HepG2 (cell line): Measurements from ENCODE around the gene CDH11. TPM values are rescaled to one million over a fixed set of nuclear protein-coding genes. Genes with fewer than 3 reads are reported as not detected.

Experiments used
- ATAC-seq: fragments of 200-7000 bp; cut with Tn5 transposase; 3 replicates; pipeline ENCODE4 v1.9.1; 2020; ENCODE audit warnings: mild to moderate bottlenecking, moderate library complexity
- BruUV-seq: library from RNA; stranded (reverse); fragments of 400-500 nt; replicated peaks from 2 replicates; lab custom pipeline; 2021; lab: Mats Ljungman, UMichigan
- CTCF ChIA-PET: fragments of 300-600 bp; formaldehyde crosslinking; extraction: SDS; loops from one replicate; lab custom pipeline; 2021; ENCODE audit warnings: low total read pairs, inconsistent platforms, low intra/inter-chr PET ratio; lab: Yijun Ruan, JAX
- POLR2A ChIA-PET: fragments of 350-600 bp; sonication (Branson Sonifier 250); formaldehyde crosslinking; loops from one replicate; lab custom pipeline; 2020; ENCODE audit warnings: antibody characterized with exemption, inconsistent platforms; lab: Yijun Ruan, JAX
- DNase-seq: peaks from one replicate; pipeline ENCODE4 v3.0.0-alpha.2; 2015; ENCODE audit warnings: low spot score
- FAIRE-seq: peaks from 3 replicates; lab custom pipeline; 2011; peaks lifted over from hg19 to GRCh38; lab: Jason Lieb, UNC
- H2AFZ ChIP-seq: one replicate; pipeline ENCODE4 v1.6.1; 2011; ENCODE audit warnings: low read length, inconsistent platforms
- H3K27ac ChIP-seq: fragments of 300-600 bp; 3 replicates; pipeline ENCODE4 v1.8.0; 2011; ENCODE audit warnings: mixed run types, mild to moderate bottlenecking, mixed read lengths, low read length, inconsistent platforms; ENCODE audit not compliant: insufficient read depth; ENCODE audit errors: extremely low read length
- H3K27me3 ChIP-seq, 2 experiments: fragments of 200-600 bp in 1 of 2; 2 replicates in 1 of 2; 3 replicates in 1 of 2; pipeline versions ENCODE4 v1.6.0 to v1.8.0; 2011; ENCODE audit warnings: low read length in 2 of 2, mild to moderate bottlenecking in 2 of 2, moderate library complexity in 2 of 2, inconsistent platforms in 1 of 2; ENCODE audit not compliant: insufficient read depth in 2 of 2, control insufficient read depth in 1 of 2
- H3K36me3 ChIP-seq, 2 experiments: fragments of 200-600 bp in 1 of 2; replicated peaks in 1 of 2; 2 replicates in 1 of 2; 3 replicates in 1 of 2; pipeline versions ENCODE4 v1.5.1 to v1.8.0; 2011; ENCODE audit warnings: low read length in 2 of 2, inconsistent platforms in 1 of 2; ENCODE audit not compliant: insufficient read depth in 2 of 2, control insufficient read depth in 1 of 2
- H3K4me1 ChIP-seq: 2 replicates; pipeline ENCODE4 v1.5.1; 2012; ENCODE audit warnings: low read length, inconsistent platforms; ENCODE audit not compliant: insufficient read depth
- H3K4me2 ChIP-seq: 2 replicates; pipeline ENCODE4 v1.6.0; 2011; ENCODE audit warnings: low read depth, low read length, inconsistent platforms
- H3K4me3 ChIP-seq, 3 experiments: fragments of 200-600 bp in 1 of 3; sonication (generic), shearing (Covaris generic) in 1 of 3; replicated peaks in 1 of 3; 2 replicates each; pipeline ENCODE4 v1.5.1; 2011 to 2016; ENCODE audit warnings: low read length in 3 of 3, inconsistent platforms in 2 of 3, low read depth in 2 of 3, mild to moderate bottlenecking in 2 of 3, control low read depth in 1 of 3, mixed read lengths in 1 of 3; ENCODE audit not compliant: insufficient read depth in 1 of 3
- H3K79me2 ChIP-seq: one replicate; pipeline ENCODE4 v1.6.1; 2011; ENCODE audit warnings: low read length, inconsistent platforms; ENCODE audit not compliant: insufficient read depth
- H3K9ac ChIP-seq: 2 replicates; pipeline ENCODE4 v1.6.0; 2011; ENCODE audit warnings: mild to moderate bottlenecking, low read depth, low read length, inconsistent platforms; ENCODE audit not compliant: insufficient read depth
- H3K9me3 ChIP-seq: 2 replicates; pipeline ENCODE4 v1.5.1; 2012; ENCODE audit warnings: mild to moderate bottlenecking, low read length
- H4K20me1 ChIP-seq: 2 replicates; pipeline ENCODE4 v1.6.0; 2011; ENCODE audit warnings: inconsistent platforms, mild to moderate bottlenecking, low read length, moderate library complexity; ENCODE audit not compliant: insufficient read depth
- AHR ChIP-seq: IDR thresholded peaks from 2 replicates; pipeline ENCODE4 v1.6.1; 2018; ENCODE audit warnings: missing genetic modification reagents, missing compliant biosample characterization
- ARID2 ChIP-seq: sonication (generic); formaldehyde crosslinking; IDR thresholded peaks from 2 replicates; pipeline ENCODE4 v1.8.1; 2022; ENCODE audit warnings: mild to moderate bottlenecking, missing genetic modification reagents, borderline replicate concordance
- ARID3A ChIP-seq: IDR thresholded peaks from 2 replicates; pipeline ENCODE4 v1.6.1; 2012; ENCODE audit warnings: low read depth, low read length, improper control_type of control experiment
- ATF7 ChIP-seq, 2 experiments: fragments of 450-650 bp in 1 of 2; sonication (generic) in 1 of 2; formaldehyde crosslinking in 1 of 2; IDR thresholded peaks; 2 replicates each; pipeline versions ENCODE4 v1.4.0 to v1.6.1; 2016 to 2020; ENCODE audit warnings: antibody characterized with exemption in 1 of 2, mild to moderate bottlenecking in 1 of 2, missing genetic modification reagents in 1 of 2
- CEBPB ChIP-seq: IDR thresholded peaks from 2 replicates; pipeline ENCODE4 v1.6.1; 2011; ENCODE audit warnings: low read depth, low read length, improper control_type of control experiment, borderline replicate concordance
- ISL2 ChIP-seq: sonication (generic); formaldehyde crosslinking; IDR thresholded peaks from 2 replicates; pipeline ENCODE4 v1.5.0; 2020; ENCODE audit warnings: missing genetic modification reagents
- SNAPC2 ChIP-seq: sonication (generic); formaldehyde crosslinking; IDR thresholded peaks from 2 replicates; pipeline ENCODE4 v1.8.1; 2022; ENCODE audit warnings: mild to moderate bottlenecking, missing genetic modification reagents
- STAG1 ChIP-seq: sonication (generic); formaldehyde crosslinking; IDR thresholded peaks from 2 replicates; pipeline ENCODE4 v1.4.0; 2020; ENCODE audit warnings: missing genetic modification reagents
- TEAD3 ChIP-seq: optimal IDR thresholded peaks from 2 replicates; pipeline ENCODE3; 2016; ENCODE audit warnings: borderline replicate concordance
- ZHX1 ChIP-seq: sonication (generic); formaldehyde crosslinking; IDR thresholded peaks from 2 replicates; pipeline ENCODE4 v1.8.1; 2022; ENCODE audit warnings: low read depth, mild to moderate bottlenecking, missing genetic modification reagents
- ZNF160 ChIP-seq: sonication (generic); formaldehyde crosslinking; IDR thresholded peaks from 2 replicates; pipeline ENCODE4 v1.8.0; 2022; ENCODE audit warnings: mild to moderate bottlenecking, inconsistent platforms, missing genetic modification reagents
- ZNF670 ChIP-seq: sonication (generic); formaldehyde crosslinking; IDR thresholded peaks from 2 replicates; pipeline ENCODE4 v1.8.0; 2022; ENCODE audit warnings: mild to moderate bottlenecking, missing genetic modification reagents, borderline replicate concordance
- ZSCAN25 ChIP-seq: sonication (generic); formaldehyde crosslinking; IDR thresholded peaks from 2 replicates; pipeline ENCODE4 v1.8.0; 2022; ENCODE audit warnings: mild to moderate bottlenecking, missing genetic modification reagents
- WGBS: methylation state at CpG from one replicate; pipeline ENCODE4 v1.1.6; 2017; ENCODE audit warnings: low lambda C conversion rate; 5-methylcytosine and 5-hydroxymethylcytosine counted together
- in situ Hi-C: cut with HindIII; loops from 2 replicates; pipeline ENCODE4 v1.10.0; 2017; ENCODE audit warnings: low pct_unique_long_range_greater_than_20kb; ENCODE audit not compliant: extremely low pct_ligation_motif_present
- intact Hi-C: fragments of 100-400 bp; cut with micrococcal nuclease; formaldehyde crosslinking; loops from one replicate; pipeline ENCODE4 v1.10.0; 2022; ENCODE audit not compliant: unreplicated experiment
- polyA plus RNA-seq, 8 experiments: library from polyadenylated mRNA; depleted of rRNA in 3 of 8; stranded (reverse) in 7 of 8; unstranded in 1 of 8; fragments of >200 nt; fragmentation: Illumina TruSeq in 4 of 8; extraction: Trizol in 4 of 8; gene quantifications; 2 replicates each; pipeline versions ENCODE4 v1.2.1 to v1.2.3, GENCODE V29; 2011 to 2016; ENCODE audit warnings: low read depth in 4 of 8, missing spikeins in 1 of 8, mixed read lengths in 1 of 8; ENCODE audit not compliant: insufficient read depth in 1 of 8
- total RNA-seq, 5 experiments: library from RNA; depleted of rRNA; stranded (reverse); fragments of >200 nt; fragmentation: Illumina TruSeq; extraction: Trizol; gene quantifications; 2 replicates each; pipeline ENCODE4 v1.2.3, GENCODE V29; 2016; ENCODE audit warnings: low read depth in 1 of 5
- TF ChIP-seq, protein P1 (sequence below): sonication (generic); formaldehyde crosslinking; IDR thresholded peaks from 2 replicates; pipeline ENCODE4 v1.8.0; 2022; ENCODE audit warnings: missing genetic modification reagents, low read depth, mild to moderate bottlenecking, borderline replicate concordance
- TF ChIP-seq, protein P2 (sequence below): sonication (generic); formaldehyde crosslinking; IDR thresholded peaks from 2 replicates; pipeline ENCODE4 v1.4.0; 2020; ENCODE audit warnings: missing genetic modification reagents

Gene CDH11
- total and polyA plus RNA-seq, 2 of the 13 experiments (the other 11 are each of a cell fraction or from before 2014, with no cell fraction given) = not detected

DNA sequence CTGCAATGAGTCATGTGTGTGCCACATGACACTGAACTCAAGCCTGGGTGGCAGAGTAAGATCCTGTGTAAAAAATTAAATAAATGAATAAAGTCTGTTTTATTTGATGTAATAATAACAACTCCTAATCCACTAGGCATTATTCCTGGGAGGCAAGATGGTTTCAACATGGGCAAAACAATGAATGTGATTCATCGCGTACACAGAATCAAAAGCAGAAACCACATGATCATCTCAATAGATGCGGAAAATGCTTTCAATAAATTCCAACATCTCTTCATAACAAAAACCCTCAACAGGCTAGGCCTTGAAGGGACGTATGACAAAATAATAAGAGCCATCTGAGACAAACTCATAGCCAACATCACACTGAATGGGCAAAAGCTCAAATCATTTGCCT is 195.4 kb downstream of the CDH11 start:
- TF ChIP-seq ZNF160 (CRISPR knock-in tag) = no peak
- TF ChIP-seq SNAPC2 = no peak
- TF ChIP-seq ISL2 (CRISPR knock-in tag) = no peak
- no peak for TF ChIP-seq TEAD3 (CRISPR knock-in tag)
- no peak for TF ChIP-seq AHR
- TF ChIP-seq CEBPB = no peak
- TF ChIP-seq ATF7 (IDR thresholded peaks at IDR 0.05) = no peak
- TF ChIP-seq ATF7 (CRISPR knock-in tag; IDR thresholded peaks at IDR 0.05) = no peak
- TF ChIP-seq STAG1 = no peak
- no peak for TF ChIP-seq ZHX1
- no peak for TF ChIP-seq ARID2
- no peak for TF ChIP-seq ZNF670
- no peak for TF ChIP-seq ZSCAN25 (CRISPR knock-in tag)
- no peak for TF ChIP-seq ARID3A
- TF ChIP-seq, protein P1, sequence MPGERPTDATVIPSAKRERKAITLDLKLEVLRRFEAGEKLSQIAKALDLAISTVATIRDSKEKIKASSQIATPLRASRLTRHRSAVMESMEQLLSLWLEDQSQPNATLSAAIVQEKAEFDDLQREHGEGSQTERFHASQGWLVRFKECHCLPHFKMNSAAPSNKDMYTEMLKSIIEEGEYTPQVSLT (CRISPR knock-in tag) = no peak
- TF ChIP-seq, protein P2, sequence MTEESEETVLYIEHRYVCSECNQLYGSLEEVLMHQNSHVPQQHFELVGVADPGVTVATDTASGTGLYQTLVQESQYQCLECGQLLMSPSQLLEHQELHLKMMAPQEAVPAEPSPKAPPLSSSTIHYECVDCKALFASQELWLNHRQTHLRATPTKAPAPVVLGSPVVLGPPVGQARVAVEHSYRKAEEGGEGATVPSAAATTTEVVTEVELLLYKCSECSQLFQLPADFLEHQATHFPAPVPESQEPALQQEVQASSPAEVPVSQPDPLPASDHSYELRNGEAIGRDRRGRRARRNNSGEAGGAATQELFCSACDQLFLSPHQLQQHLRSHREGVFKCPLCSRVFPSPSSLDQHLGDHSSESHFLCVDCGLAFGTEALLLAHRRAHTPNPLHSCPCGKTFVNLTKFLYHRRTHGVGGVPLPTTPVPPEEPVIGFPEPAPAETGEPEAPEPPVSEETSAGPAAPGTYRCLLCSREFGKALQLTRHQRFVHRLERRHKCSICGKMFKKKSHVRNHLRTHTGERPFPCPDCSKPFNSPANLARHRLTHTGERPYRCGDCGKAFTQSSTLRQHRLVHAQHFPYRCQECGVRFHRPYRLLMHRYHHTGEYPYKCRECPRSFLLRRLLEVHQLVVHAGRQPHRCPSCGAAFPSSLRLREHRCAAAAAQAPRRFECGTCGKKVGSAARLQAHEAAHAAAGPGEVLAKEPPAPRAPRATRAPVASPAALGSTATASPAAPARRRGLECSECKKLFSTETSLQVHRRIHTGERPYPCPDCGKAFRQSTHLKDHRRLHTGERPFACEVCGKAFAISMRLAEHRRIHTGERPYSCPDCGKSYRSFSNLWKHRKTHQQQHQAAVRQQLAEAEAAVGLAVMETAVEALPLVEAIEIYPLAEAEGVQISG = no peak
- no peak overlapping the region for H3K4me2 ChIP-seq
- in situ Hi-C loops (no loop called here), intact Hi-C loops (loop anchor here (10.0 kb wide), 1 partner anchor 1622 kb away; no protein-coding TSS in a partner anchor)
- WGBS = 62% methylated on average over 4 of the region's 4 CpGs
- H3K4me1 ChIP-seq = no peaks in the 10 kb centered on the region
- H3K4me3 ChIP-seq = no peak overlapping the region
- H3K79me2 ChIP-seq = no peaks in the 10 kb centered on the region
- no peak overlapping the region for H3K9ac ChIP-seq
- H2AFZ ChIP-seq = no peak overlapping the region
- no peak overlapping the region for H3K27ac ChIP-seq
- no peaks in the 10 kb centered on the region for H3K36me3 ChIP-seq
- no TSS peak for BruUV-seq
- DNase-seq (no peak), ATAC-seq (no peak), FAIRE-seq (no peak)
- no peaks in the 10 kb centered on the region for H4K20me1 ChIP-seq
- ChIA-PET CTCF (no interaction called here), POLR2A (no interaction called here)
- H3K27me3 ChIP-seq = no peaks in the 10 kb centered on the region
- H3K9me3 ChIP-seq = peaks cover 91% of the 10 kb centered on the region
